Raji (cell line): ENCODE measurements around the gene CDR2.

Experiments used
- POLR2A ChIP-seq: IDR thresholded peaks from 2 replicates; pipeline ENCODE4 v1.6.1; 2011; ENCODE audit warnings: low read depth, low read length, control low read depth; ENCODE audit not compliant: insufficient read depth

Gene CDR2

GRCh38 chr16:22323959-22324786 is 50.2 kb downstream of the CDR2 start:
- TF ChIP-seq POLR2A = no peak

GRCh38 chr16:22323173-22323958 is 51.1 kb downstream of the CDR2 start:
- TF ChIP-seq POLR2A = no peak

- no peak for TF ChIP-seq POLR2A
Measured at GRCh38 chr16:22322741-22323140, 51.7 kb downstream of the CDR2 start.

GRCh38 chr16:22322021-22322471 is 52.4 kb downstream of the CDR2 start:
- no peak for TF ChIP-seq POLR2A

GRCh38 chr16:22321340-22322001 is 52.9 kb downstream of the CDR2 start:
- TF ChIP-seq POLR2A = no peak

- no peak for TF ChIP-seq POLR2A
Measured at GRCh38 chr16:22320572-22321339, 53.7 kb downstream of the CDR2 start.

GRCh38 chr16:22318690-22319358 is 55.6 kb downstream of the CDR2 start:
- TF ChIP-seq POLR2A = no peak

- TF ChIP-seq POLR2A = no peak
Measured at GRCh38 chr16:22317625-22318024, 56.8 kb downstream of the CDR2 start.

GRCh38 chr16:22317001-22317530 is 57.4 kb downstream of the CDR2 start:
- no peak for TF ChIP-seq POLR2A

GRCh38 chr16:22316411-22316811 is 58.0 kb downstream of the CDR2 start:
- no peak for TF ChIP-seq POLR2A

- no peak for TF ChIP-seq POLR2A
Measured at GRCh38 chr16:22315979-22316378, 58.4 kb downstream of the CDR2 start.

GRCh38 chr16:22314661-22315626 is 59.5 kb downstream of the CDR2 start:
- TF ChIP-seq POLR2A = no peak

- no peak for TF ChIP-seq POLR2A
Measured at GRCh38 chr16:22313876-22314470, 60.4 kb downstream of the CDR2 start.
